ENCODE results near the gene NAB1.

DNA sequence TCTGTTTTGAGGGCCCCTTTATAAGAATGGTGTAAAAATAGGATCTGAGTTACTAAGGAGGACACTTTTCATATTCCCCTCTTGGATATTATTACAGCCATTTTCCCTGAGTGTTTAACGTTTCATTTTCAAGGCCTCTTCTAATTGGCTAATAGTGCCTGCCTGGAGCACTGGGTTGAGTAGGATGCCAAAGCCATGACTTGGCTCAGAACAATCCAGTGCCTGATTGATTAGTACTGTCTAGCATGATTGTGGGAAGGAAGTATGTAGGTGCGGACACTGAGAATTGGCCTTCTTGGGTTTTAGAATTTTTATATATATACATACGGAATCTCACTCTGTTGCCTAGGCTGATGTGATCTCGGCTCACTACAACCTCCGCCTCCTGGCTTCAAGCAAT is 66.1 kb downstream of the NAB1 start:
- TF ChIP-seq EZH2 (IDR thresholded peaks at IDR 0.05), result no peak
- TF ChIP-seq, protein P1, sequence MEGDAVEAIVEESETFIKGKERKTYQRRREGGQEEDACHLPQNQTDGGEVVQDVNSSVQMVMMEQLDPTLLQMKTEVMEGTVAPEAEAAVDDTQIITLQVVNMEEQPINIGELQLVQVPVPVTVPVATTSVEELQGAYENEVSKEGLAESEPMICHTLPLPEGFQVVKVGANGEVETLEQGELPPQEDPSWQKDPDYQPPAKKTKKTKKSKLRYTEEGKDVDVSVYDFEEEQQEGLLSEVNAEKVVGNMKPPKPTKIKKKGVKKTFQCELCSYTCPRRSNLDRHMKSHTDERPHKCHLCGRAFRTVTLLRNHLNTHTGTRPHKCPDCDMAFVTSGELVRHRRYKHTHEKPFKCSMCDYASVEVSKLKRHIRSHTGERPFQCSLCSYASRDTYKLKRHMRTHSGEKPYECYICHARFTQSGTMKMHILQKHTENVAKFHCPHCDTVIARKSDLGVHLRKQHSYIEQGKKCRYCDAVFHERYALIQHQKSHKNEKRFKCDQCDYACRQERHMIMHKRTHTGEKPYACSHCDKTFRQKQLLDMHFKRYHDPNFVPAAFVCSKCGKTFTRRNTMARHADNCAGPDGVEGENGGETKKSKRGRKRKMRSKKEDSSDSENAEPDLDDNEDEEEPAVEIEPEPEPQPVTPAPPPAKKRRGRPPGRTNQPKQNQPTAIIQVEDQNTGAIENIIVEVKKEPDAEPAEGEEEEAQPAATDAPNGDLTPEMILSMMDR (IDR thresholded peaks at IDR 0.05), result no peak
- no peak for TF ChIP-seq EZH2phosphoT487 (IDR thresholded peaks at IDR 0.05)
